ENCODE results near the gene SORBS2.
A peak's percentile ranks its signal among the peaks of the same experiment; 100 is the strongest.

SORBS2 gene

GRCh38 chr4:185589067-185589836 is 222.7 kb downstream of the SORBS2 start:
- no peak for DNase-seq (ENCODE audit: low read depth, low spot score)

- DNase-seq (ENCODE audit: low read depth, low spot score), result peak; percentile 83
These were observed 224.4 kb downstream of the SORBS2 start for GRCh38 chr4:185587427-185588161.

GRCh38 chr4:185587030-185587426 is 225.0 kb downstream of the SORBS2 start:
- no peak for DNase-seq (ENCODE audit: low read depth, low spot score)

- DNase-seq (ENCODE audit: low read depth, low spot score), result no peak
These were observed 226.8 kb downstream of the SORBS2 start for GRCh38 chr4:185585211-185585610.

DNA sequence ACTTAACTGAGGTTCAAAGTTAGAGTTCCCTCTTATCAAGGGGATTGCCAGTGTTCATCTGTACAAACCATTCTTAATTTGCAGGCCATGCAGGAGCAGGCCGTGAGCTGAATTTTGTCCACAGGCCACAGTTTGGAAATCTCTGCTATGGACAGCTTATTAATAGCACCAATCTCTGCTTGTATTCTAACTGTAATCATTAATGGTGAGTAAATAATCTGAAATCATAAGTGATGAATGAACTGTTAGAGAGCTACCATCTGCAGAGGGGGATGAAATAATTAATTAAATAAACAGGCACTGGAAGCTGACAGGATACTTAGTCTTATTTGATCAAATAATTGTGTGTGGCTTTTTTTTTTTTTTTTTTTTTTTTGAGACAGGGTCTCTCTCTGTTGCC is 228.2 kb downstream of the SORBS2 start:
- DNase-seq (ENCODE audit: low read depth, low spot score), result no peak

DNA sequence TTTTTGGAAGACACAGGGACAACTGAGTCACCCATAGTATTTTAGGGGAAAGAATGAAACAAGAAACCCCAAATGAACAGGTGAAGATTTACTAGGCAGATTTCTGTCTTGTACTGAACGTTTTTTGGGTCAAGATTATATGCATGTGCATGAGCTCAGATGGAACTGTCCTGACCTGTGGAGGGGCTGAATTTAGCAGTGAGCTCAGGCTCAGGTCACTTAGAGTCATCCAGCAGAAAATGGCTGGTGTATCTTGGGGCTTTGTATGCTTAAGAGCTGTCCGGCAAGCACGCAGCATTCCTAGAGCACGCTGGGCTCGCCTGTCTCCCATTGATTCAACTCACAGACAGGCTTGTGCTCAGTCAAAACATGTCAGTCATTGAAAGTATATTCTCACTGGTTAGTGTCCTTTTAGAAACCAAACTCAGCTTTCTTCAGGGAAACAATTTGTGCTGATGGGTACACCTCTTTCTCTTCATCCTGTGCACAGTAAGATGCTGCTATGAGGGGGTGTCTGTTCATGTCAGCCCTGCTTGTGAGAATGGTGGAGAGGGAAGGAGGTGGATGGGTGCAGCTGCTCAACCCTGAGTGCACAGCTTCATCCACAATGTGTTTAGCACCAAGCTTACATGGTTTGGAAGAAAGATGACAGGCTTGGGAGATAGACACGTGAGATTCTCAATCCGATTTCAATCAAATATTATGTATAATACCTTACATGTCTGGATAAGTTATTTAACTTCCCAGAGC is 229.2 kb downstream of the SORBS2 start:
- DNase-seq (ENCODE audit: low read depth, low spot score), result peak; percentile 58

DNA sequence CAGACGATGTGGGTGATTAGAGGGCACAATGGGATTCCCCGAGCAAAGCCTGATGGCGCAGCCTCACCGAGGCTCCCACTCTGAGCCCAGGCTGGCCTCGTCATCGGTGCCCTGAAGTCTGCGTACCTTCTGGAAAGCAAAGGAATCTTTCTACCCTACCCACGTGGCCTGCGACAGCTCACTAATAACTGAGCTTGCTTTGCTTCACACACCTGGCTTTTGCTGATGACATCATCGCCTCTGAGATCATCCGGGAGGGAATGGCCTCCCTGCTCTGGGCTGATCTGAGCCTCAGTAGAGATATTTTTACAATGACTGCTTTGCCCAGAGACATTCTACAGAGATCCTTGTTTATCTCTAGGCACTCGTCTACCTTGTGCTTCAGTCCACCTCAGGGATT is 231.3 kb downstream of the SORBS2 start:
- peak; percentile 30 for DNase-seq (ENCODE audit: low read depth, low spot score)

GRCh38 chr4:185578284-185578683 is 233.7 kb downstream of the SORBS2 start:
- no peak for DNase-seq (ENCODE audit: low read depth, low spot score)

DNA sequence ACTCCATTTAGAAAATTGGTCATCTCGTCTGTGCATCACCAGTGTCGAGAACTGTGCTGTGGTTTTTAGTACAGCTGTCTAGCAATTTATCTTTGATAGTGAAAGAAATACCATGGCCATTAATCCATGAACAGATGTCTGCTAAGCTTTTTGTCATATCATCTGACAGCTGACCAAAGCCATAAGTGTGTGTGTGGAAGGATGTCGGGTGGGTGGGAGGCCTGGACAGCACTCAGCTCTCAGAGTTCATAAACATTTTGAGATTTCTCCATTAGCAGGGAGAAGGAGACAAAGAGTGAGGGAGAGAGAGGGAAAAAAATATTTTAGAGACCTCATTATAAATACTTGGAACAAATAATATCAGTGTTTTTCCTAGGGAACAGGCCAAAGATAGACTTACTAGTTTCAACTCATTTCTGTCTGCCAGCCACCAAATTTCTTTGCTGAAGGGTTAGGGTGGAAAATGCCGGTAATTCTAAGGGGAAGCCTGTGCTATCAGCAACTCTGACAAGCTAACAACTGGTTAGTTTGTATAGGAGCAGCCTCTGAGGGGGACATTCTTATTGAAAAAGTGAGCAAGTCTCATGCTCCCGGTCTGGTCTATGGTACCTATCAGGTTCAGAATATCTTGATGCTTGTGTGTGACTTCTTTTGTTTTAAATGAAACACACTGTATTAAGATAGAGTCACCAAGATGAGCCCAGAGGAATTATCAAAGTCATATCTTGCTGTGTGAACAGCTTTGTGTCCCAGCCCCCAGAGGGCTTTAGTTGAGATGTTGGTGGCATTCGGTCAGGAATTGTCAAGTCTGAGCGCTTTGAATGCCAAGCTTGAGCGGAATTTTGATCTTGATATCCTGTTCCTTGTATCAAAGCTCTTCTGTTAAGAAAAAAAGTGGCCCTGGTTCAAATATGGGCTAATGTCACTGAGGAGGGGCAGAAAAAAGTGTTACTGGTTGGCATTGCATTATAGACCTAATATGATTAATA is 234.7 kb downstream of the SORBS2 start:
- no peak for DNase-seq (ENCODE audit: low read depth, low spot score)

DNA sequence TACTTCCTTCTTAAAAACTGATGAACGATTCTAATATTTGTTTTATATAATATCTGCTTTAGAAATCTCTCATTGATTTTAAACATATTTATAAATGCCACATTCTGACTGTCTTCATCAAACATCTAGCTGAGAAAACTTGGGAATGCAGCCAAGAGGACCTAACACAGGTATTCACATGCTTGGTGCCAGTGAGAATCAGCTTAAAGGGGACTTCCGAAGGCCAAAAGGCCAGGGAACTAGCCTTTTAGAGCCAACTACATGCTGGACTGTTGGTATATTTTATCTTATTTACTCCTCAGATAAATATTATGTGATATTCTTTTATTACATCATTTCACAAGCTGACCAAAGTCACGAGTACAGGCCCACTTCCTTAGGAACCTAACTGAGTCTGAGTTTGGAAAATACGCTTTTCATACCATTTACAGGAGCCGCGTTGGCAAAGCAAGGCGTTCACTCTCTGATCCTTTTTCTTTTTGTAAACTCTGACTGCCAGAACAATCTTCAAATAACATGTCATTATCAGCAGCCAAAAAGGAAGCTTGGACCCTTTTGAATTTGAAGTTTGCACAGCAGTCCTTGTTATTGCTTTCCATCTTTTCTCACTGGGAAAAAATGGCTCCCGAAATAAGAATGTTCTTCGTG is 235.6 kb downstream of the SORBS2 start:
- DNase-seq (ENCODE audit: low read depth, low spot score), result no peak

- DNase-seq (ENCODE audit: low read depth, low spot score), result peak; percentile 96
These were observed 238.3 kb downstream of the SORBS2 start for GRCh38 chr4:185573651-185574199.

GRCh38 chr4:185570727-185571126 is 241.3 kb downstream of the SORBS2 start:
- DNase-seq (ENCODE audit: low read depth, low spot score), result no peak

- peak; percentile 30 for DNase-seq (ENCODE audit: low read depth, low spot score)
These were observed 244.3 kb downstream of the SORBS2 start for GRCh38 chr4:185567381-185568376.

DNA sequence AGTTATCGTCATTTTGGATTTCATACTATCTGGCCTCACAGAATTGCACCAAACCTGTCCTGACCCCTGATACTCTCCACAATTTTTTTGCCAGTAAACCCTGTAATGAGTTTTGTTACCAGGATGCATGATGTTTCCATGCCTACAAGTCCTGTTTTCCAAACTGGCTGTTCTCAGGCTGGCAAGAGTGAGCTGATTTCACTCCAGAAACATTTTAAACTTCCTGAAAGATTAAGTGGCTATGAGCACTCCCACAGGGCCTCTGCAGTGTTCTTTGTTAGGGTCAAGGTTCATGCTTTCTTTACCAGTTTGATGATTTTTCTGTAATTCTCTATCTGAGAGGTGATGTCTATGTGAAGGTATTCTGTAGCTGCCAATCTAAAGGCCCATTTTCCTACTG is 245.0 kb downstream of the SORBS2 start:
- peak; percentile 46 for DNase-seq (ENCODE audit: low read depth, low spot score)

GRCh38 chr4:185566425-185566824 is 245.6 kb downstream of the SORBS2 start:
- DNase-seq (ENCODE audit: low read depth, low spot score), result peak; percentile 23

- no peak for DNase-seq (ENCODE audit: low read depth, low spot score)
These were observed 246.3 kb downstream of the SORBS2 start for GRCh38 chr4:185565696-185566095.

DNA sequence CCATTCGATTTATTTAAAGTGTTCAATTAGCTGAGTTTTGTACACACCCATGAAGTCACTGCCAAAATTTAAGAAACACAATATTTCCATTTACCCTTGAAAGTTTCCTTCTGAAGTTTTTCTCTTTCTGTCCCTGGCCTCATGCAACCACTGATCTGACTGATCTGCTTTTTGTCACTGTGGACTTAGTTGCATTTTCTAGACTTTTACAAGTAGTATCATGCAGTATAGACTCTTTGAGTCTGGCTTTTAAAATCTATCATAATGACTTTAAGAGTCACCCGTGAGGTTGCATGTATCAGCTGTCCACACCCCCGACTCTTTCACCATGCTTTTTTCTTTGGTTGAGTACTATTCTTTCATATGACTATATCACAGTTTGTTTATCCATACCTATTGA is 247.6 kb downstream of the SORBS2 start:
- DNase-seq (ENCODE audit: low read depth, low spot score), result no peak

DNA sequence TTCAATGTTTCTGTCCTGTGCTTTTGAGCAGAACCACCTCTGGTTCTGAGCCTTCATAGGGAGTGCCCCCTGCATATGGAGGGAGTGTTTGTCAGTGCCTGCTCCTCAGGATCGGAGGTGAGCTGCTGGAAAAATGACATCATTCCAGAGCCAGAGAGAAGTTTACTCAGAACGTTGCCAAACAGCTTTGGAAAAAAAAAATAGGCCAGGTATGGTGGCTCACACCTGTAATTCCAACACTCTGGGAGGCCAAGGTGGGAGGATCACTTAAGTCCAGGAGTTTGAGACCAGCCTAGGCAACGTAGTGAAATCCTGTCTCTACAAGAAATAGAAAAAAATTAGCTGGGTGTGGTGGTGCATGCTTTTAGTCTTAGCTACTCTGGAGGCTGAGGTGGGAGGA is 249.5 kb downstream of the SORBS2 start:
- no peak for DNase-seq (ENCODE audit: low read depth, low spot score)

DNA sequence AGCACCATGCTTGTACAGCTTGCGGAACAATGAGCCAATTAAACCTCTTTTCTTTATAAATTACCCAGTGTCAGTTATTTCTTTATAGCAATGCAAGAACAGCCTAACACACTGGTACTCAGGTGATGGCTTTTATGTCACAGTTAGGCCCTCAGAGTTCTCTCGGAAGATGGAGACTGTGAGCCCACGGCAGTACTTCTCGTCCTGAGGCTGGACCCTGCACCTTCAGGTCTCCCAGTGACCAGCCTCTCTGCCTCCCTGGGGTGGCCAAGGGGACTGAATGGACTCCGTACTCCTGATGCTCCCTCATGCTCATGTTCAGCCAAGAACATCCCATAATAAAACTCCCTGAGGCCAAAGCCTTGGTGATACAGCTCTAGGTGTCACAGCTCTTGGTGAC is 251.7 kb downstream of the SORBS2 start:
- DNase-seq (ENCODE audit: low read depth, low spot score), result no peak

Data from ELF-1 (cell line).